D721Med (cell line): ENCODE results near the gene SYT8.

Experiments used
- DNase-seq: peaks from one replicate; pipeline ENCODE4 v3.0.0; 2011; ENCODE audit warnings: low spot score; ENCODE audit not compliant: insufficient read length
- FAIRE-seq: peaks from 2 replicates; lab custom pipeline; 2011; peaks lifted over from hg19 to GRCh38; lab: Jason Lieb, UNC
- CTCF ChIP-seq: IDR thresholded peaks from 2 replicates; pipeline ENCODE4 v1.5.1; 2012; ENCODE audit warnings: mild to moderate bottlenecking, control low read depth; ENCODE audit not compliant: insufficient read depth; ENCODE audit errors: missing control alignments

The SYT8 gene

GRCh38 chr11:1848640-1849430, 14.0 kb downstream of the SYT8 start:
- DNase-seq (no peak), FAIRE-seq (no peak)
- TF ChIP-seq CTCF, result no peak

- no peak for FAIRE-seq
- DNase-seq, result no peak
- no peak for TF ChIP-seq CTCF
Observed at GRCh38 chr11:1851468-1852180, 16.8 kb downstream of the SYT8 start.

GRCh38 chr11:1852271-1852876, 17.6 kb downstream of the SYT8 start:
- no peak for DNase-seq
- no peak for TF ChIP-seq CTCF
- FAIRE-seq, result no peak

- DNase-seq (no peak), FAIRE-seq (no peak)
- no peak for TF ChIP-seq CTCF
Observed at GRCh38 chr11:1852877-1853276, 18.1 kb downstream of the SYT8 start, which contains the start of gene LSP1. Gene LSP1, plus strand, starts transcription at chr11:1853084. Its CDS starts 61 bp downstream, at chr11:1853145.

GRCh38 chr11:1853376-1854131, 18.8 kb downstream of the SYT8 start:
- DNase-seq (no peak), FAIRE-seq (no peak)
- no peak for TF ChIP-seq CTCF

- DNase-seq (no peak), FAIRE-seq (no peak)
- TF ChIP-seq CTCF, result no peak
Observed at GRCh38 chr11:1854132-1854948, 19.6 kb downstream of the SYT8 start.
